H1 (cell line): ENCODE measurements around the gene PLCB1. TPM values are rescaled to one million over a fixed set of nuclear protein-coding genes. Genes with fewer than 3 reads are reported as not detected.

Experiments used
- CTCF ChIA-PET: fragments of 300-600 bp; sonication (Branson Sonifier 250); formaldehyde crosslinking; loops from one replicate; lab custom pipeline; 2021; ENCODE audit not compliant: partially characterized antibody; lab: Charles Lee
- POLR2A ChIA-PET: fragments of 300-600 bp; sonication (Branson Sonifier 250); formaldehyde crosslinking; loops from one replicate; lab custom pipeline; 2021; ENCODE audit warnings: inconsistent platforms; ENCODE audit not compliant: partially characterized antibody; lab: Charles Lee
- DNase-seq, 2 experiments: peaks; one replicate each; pipeline versions ENCODE4 v3.0.0 to v3.0.0-alpha.2; 2010 to 2022; ENCODE audit warnings: low spot score in 2 of 2, low read depth in 1 of 2, mixed read lengths in 1 of 2
- FAIRE-seq: peaks from 2 replicates; lab custom pipeline; 2011; peaks lifted over from hg19 to GRCh38; lab: Jason Lieb, UNC
- H2AFZ ChIP-seq: 2 replicates; pipeline ENCODE4 v1.8.1; 2012; ENCODE audit warnings: low read length, inconsistent platforms
- H2AK5ac ChIP-seq: 2 replicates; pipeline ENCODE4 v1.6.1; 2013; ENCODE audit warnings: low read depth, low read length
- H2BK120ac ChIP-seq: replicated peaks from 2 replicates; pipeline ENCODE3; 2013; ENCODE audit warnings: low read depth, low read length, inconsistent platforms
- H2BK12ac ChIP-seq: 2 replicates; pipeline ENCODE4 v1.6.1; 2013; ENCODE audit warnings: low read depth, low read length
- H2BK15ac ChIP-seq: 2 replicates; pipeline ENCODE4 v1.6.1; 2013; ENCODE audit warnings: low read length
- H2BK20ac ChIP-seq: 2 replicates; pipeline ENCODE4 v1.6.1; 2013; ENCODE audit warnings: low read length
- H2BK5ac ChIP-seq: 2 replicates; pipeline ENCODE4 v1.6.1; 2013; ENCODE audit warnings: low read depth, low read length
- H3K14ac ChIP-seq: 2 replicates; pipeline ENCODE4 v1.6.1; 2013; ENCODE audit warnings: inconsistent platforms; ENCODE audit not compliant: insufficient read length
- H3K18ac ChIP-seq: 2 replicates; pipeline ENCODE4 v1.6.1; 2013; ENCODE audit warnings: low read length; ENCODE audit errors: extremely low read depth
- H3K23ac ChIP-seq: 2 replicates; pipeline ENCODE4 v1.6.1; 2013; ENCODE audit warnings: inconsistent platforms; ENCODE audit not compliant: insufficient read length
- H3K23me2 ChIP-seq: 2 replicates; pipeline ENCODE4 v1.6.1; 2013; ENCODE audit warnings: low read depth, low read length
- H3K27ac ChIP-seq: 2 replicates; pipeline ENCODE4 v1.6.1; 2011; ENCODE audit warnings: low read depth, low read length, inconsistent platforms
- H3K27me3 ChIP-seq, 4 experiments: replicated peaks in 1 of 4; 1 replicate in 1 of 4; 2 replicates in 3 of 4; pipeline versions ENCODE4 v1.6.1 to v1.8.1; 2011 to 2013; ENCODE audit warnings: low read length in 3 of 4, mild to moderate bottlenecking in 3 of 4, inconsistent platforms in 2 of 4, mixed read lengths in 2 of 4, moderate library complexity in 1 of 4; ENCODE audit not compliant: control insufficient read depth in 3 of 4, insufficient read depth in 3 of 4; ENCODE audit errors: extremely low read depth in 1 of 4
- H3K36me3 ChIP-seq, 4 experiments: 2 replicates each; pipeline versions ENCODE4 v1.6.1 to v1.8.1; 2011 to 2013; ENCODE audit warnings: mild to moderate bottlenecking in 4 of 4, low read length in 3 of 4, moderate library complexity in 2 of 4, control low read depth in 1 of 4, inconsistent platforms in 1 of 4; ENCODE audit not compliant: insufficient read depth in 4 of 4, control insufficient read depth in 2 of 4
- H3K4ac ChIP-seq: replicated peaks from 2 replicates; pipeline ENCODE3; 2013; ENCODE audit warnings: low read length, low read depth, mixed read lengths, inconsistent platforms; ENCODE audit not compliant: insufficient read length
- H3K4me1 ChIP-seq, 4 experiments: replicated peaks in 1 of 4; 1 replicate in 1 of 4; 2 replicates in 3 of 4; pipeline versions ENCODE4 v1.6.1 to v1.8.1; 2011 to 2013; ENCODE audit warnings: low read length in 3 of 4, inconsistent platforms in 2 of 4, mixed read lengths in 1 of 4; ENCODE audit not compliant: insufficient read depth in 4 of 4, control insufficient read depth in 3 of 4
- H3K4me2 ChIP-seq, 2 experiments: 2 replicates each; pipeline versions ENCODE4 v1.6.1 to v1.8.1; 2011 to 2013; ENCODE audit warnings: low read depth in 2 of 2, low read length in 2 of 2, control low read depth in 1 of 2, inconsistent platforms in 1 of 2, mild to moderate bottlenecking in 1 of 2; ENCODE audit not compliant: insufficient read depth in 1 of 2
- H3K4me3 ChIP-seq, 4 experiments: fragments of 200-600, 300-600 bp in 1 of 4; sonication (generic), shearing (Covaris generic), sonication (Bioruptor Twin) in 1 of 4; 2 replicates each; pipeline versions ENCODE4 v1.5.1 to v1.8.1; 2011 to 2016; ENCODE audit warnings: low read length in 4 of 4, low read depth in 3 of 4, control low read depth in 2 of 4, inconsistent platforms in 2 of 4, mild to moderate bottlenecking in 2 of 4, mixed read lengths in 1 of 4, moderate library complexity in 1 of 4; ENCODE audit not compliant: insufficient read depth in 2 of 4; ENCODE audit errors: extremely low read depth in 1 of 4
- H3K56ac ChIP-seq: replicated peaks from 2 replicates; pipeline ENCODE3; 2013; ENCODE audit warnings: low read depth, mild to moderate bottlenecking, mixed read lengths, low read length, inconsistent platforms; ENCODE audit not compliant: insufficient read length
- H3K79me1 ChIP-seq: 2 replicates; pipeline ENCODE4 v1.6.1; 2013; ENCODE audit warnings: low read depth, low read length, control low read depth
- H3K79me2 ChIP-seq, 2 experiments: 2 replicates each; pipeline versions ENCODE4 v1.6.1 to v1.8.1; 2012 to 2013; ENCODE audit warnings: low read length in 2 of 2, mild to moderate bottlenecking in 2 of 2, inconsistent platforms in 1 of 2; ENCODE audit not compliant: insufficient read depth in 2 of 2, control insufficient read depth in 1 of 2
- H3K9ac ChIP-seq, 4 experiments: replicated peaks in 1 of 4; 1 replicate in 1 of 4; 2 replicates in 3 of 4; pipeline versions ENCODE4 v1.6.1 to v1.8.1; 2011 to 2013; ENCODE audit warnings: low read depth in 3 of 4, low read length in 3 of 4, control low read depth in 2 of 4, mild to moderate bottlenecking in 2 of 4, moderate library complexity in 2 of 4, inconsistent platforms in 1 of 4; ENCODE audit errors: extremely low read depth in 1 of 4
- H3K9me3 ChIP-seq, 2 experiments: 2 replicates each; pipeline versions ENCODE4 v1.6.1 to v1.8.1; 2012 to 2013; ENCODE audit warnings: mild to moderate bottlenecking in 2 of 2, moderate library complexity in 2 of 2, control low read depth in 1 of 2, inconsistent platforms in 1 of 2, low read depth in 1 of 2, low read length in 1 of 2, mixed read lengths in 1 of 2; ENCODE audit not compliant: insufficient read depth in 2 of 2
- H4K20me1 ChIP-seq, 2 experiments: replicated peaks in 1 of 2; 2 replicates each; pipeline versions ENCODE3 to v1.8.1; 2011 to 2013; ENCODE audit warnings: inconsistent platforms in 2 of 2, low read length in 2 of 2, mild to moderate bottlenecking in 1 of 2; ENCODE audit not compliant: insufficient read depth in 2 of 2, control insufficient read depth in 1 of 2
- H4K5ac ChIP-seq: 2 replicates; pipeline ENCODE4 v1.6.1; 2013; ENCODE audit warnings: low read length, low read depth, mixed read lengths, inconsistent platforms; ENCODE audit not compliant: insufficient read length
- H4K8ac ChIP-seq: 2 replicates; pipeline ENCODE4 v1.8.0; 2013; ENCODE audit warnings: mild to moderate bottlenecking, moderate library complexity, low read length, inconsistent platforms; ENCODE audit not compliant: insufficient read depth; ENCODE audit errors: extremely low read depth
- H4K91ac ChIP-seq: replicated peaks from 2 replicates; pipeline ENCODE3; 2013; ENCODE audit warnings: low read length, mixed read lengths, inconsistent platforms; ENCODE audit not compliant: insufficient read length
- CBX5 ChIP-seq: fragments of 300-800, 300-1000 bp; sonication (generic); IDR thresholded peaks from 2 replicates; pipeline ENCODE4 v1.7.1; 2016; ENCODE audit warnings: antibody characterized with exemption, low read length, low read depth
- CHD1 ChIP-seq: IDR thresholded peaks from 2 replicates; pipeline ENCODE4 v1.6.1; 2012; ENCODE audit warnings: low read depth, low read length, improper control_type of control experiment
- CREB1 ChIP-seq: IDR thresholded peaks from 2 replicates; pipeline ENCODE4 v1.6.1; 2012; ENCODE audit warnings: inconsistent platforms
- EGR1 ChIP-seq: IDR thresholded peaks from 2 replicates; pipeline ENCODE4 v1.6.1; 2011; ENCODE audit warnings: low read depth, low read length, borderline replicate concordance
- EP300 ChIP-seq, 2 experiments: IDR thresholded peaks; 1 replicate in 1 of 2; 2 replicates in 1 of 2; pipeline ENCODE4 v1.6.1; 2011 to 2012; ENCODE audit warnings: low read depth in 2 of 2, low read length in 2 of 2, mild to moderate bottlenecking in 2 of 2, borderline replicate concordance in 1 of 2, inconsistent platforms in 1 of 2, moderate library complexity in 1 of 2
- EZH2 ChIP-seq: fragments of 200-600 bp; sonication (generic); IDR thresholded peaks from 2 replicates; pipeline ENCODE4 v1.7.1; 2012; ENCODE audit warnings: low read depth, mild to moderate bottlenecking, moderate library complexity, low read length, inconsistent platforms; ENCODE audit not compliant: severe bottlenecking
- JUN ChIP-seq: IDR thresholded peaks from 2 replicates; pipeline ENCODE4 v1.6.1; 2011; ENCODE audit warnings: low read depth, mild to moderate bottlenecking, improper control_type of control experiment, low read length
- JUND ChIP-seq: IDR thresholded peaks from 2 replicates; pipeline ENCODE4 v1.6.1; 2011; ENCODE audit warnings: mild to moderate bottlenecking, improper control_type of control experiment, low read length
- KDM4A ChIP-seq: IDR thresholded peaks from one replicate; pipeline ENCODE4 v1.7.1; 2012; ENCODE audit warnings: low read depth, mild to moderate bottlenecking, moderate library complexity, low read length, inconsistent platforms; ENCODE audit not compliant: severe bottlenecking
- PHF8 ChIP-seq: fragments of 200-600 bp; sonication (generic); conservative IDR thresholded peaks from 2 replicates; pipeline ENCODE4 v1.7.1; 2012; ENCODE audit warnings: low read depth, mild to moderate bottlenecking, inconsistent platforms, low read length, moderate library complexity
- WGBS, 2 experiments: shearing (Covaris generic) in 1 of 2; methylation state at CpG; one replicate each; pipeline versions ENCODE4 v1.1.6 to v1.1.7; 2013 to 2015; ENCODE audit warnings: low lambda C conversion rate in 2 of 2, mixed read lengths in 2 of 2, inconsistent platforms in 1 of 2, low coverage in 1 of 2, missing lambda C conversion rate in 1 of 2; ENCODE audit not compliant: insufficient replicate concordance in 2 of 2, insufficient coverage in 1 of 2, insufficient read length in 1 of 2; ENCODE audit errors: extremely low coverage in 1 of 2, missing lambda C conversion rate in 1 of 2; 5-methylcytosine and 5-hydroxymethylcytosine counted together
- polyA plus RNA-seq, 7 experiments: library from polyadenylated mRNA; depleted of rRNA in 3 of 7; stranded (reverse) in 5 of 7; unstranded in 2 of 7; fragments of >200 nt in 5 of 7; fragments of 200-250 nt in 2 of 7; gene quantifications; 1 replicate in 5 of 7; 2 replicates in 1 of 7; 4 replicates in 1 of 7; pipeline versions ENCODE4 v1.2.1 to v1.2.3, GENCODE V29; 2011 to 2013; ENCODE audit warnings: missing spikeins in 2 of 7, mixed read lengths in 2 of 7
- total RNA-seq: library from RNA; stranded (reverse); fragmentation: NEBNext Ultra II Directional; extraction: Animal tissue kit (Norgen Biotek cat#: 25700); gene quantifications from 2 replicates; pipeline ENCODE4 v1.2.1, GENCODE V29; 2021
- TF ChIP-seq, protein P1 (sequence below): IDR thresholded peaks from 2 replicates; pipeline ENCODE4 v1.6.1; 2012; ENCODE audit warnings: inconsistent platforms
- TF ChIP-seq, protein P2 (sequence below), 3 experiments: IDR thresholded peaks; 1 replicate in 2 of 3; 2 replicates in 1 of 3; pipeline versions ENCODE4 v1.5.1 to v1.6.1; 2011; ENCODE audit warnings: low read length in 3 of 3, mild to moderate bottlenecking in 3 of 3, inconsistent platforms in 2 of 3, low read depth in 1 of 3, moderate library complexity in 1 of 3; ENCODE audit not compliant: insufficient read depth in 1 of 3; ENCODE audit errors: control extremely low read depth in 1 of 3

PLCB1 gene
- total and polyA plus RNA-seq, 2 of the 8 experiments (the other 6 are each of a cell fraction or from before 2014, with no cell fraction given), result 2.6 to 9.1 TPM

DNA sequence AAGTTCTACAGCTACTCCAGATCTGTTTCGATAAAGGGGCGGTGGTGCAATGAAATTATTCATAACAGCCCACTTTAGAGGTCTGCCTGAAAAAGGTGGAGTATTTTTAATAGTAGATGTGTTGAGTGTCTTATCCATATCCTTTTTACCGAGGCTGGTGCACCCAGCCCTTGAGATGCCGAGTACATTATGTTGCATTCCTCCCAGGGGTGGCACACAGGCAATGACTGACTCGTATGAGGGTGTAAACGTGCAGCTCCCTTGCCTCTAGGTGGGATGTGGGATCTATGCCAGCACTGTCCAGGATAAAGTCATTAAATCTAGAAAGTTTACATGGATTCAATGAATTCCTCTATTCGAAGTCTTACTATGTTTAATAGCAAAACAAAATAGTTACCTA lies 355.6 kb downstream of the PLCB1 start:
- Histone ChIP-seq H3K79me1 (no peaks in the 10 kb centered on the region; the same call in 1 of the 2 replicates), H3K9me3 (no peaks in the 10 kb centered on the region), H2AK5ac (no peak overlapping the region), H3K4me1 (0 out of 7 replicates have a peak, but pooled peaks cover 0 to 2% (median 0%) of the 10 kb centered on the region in 4 experiments), H2BK120ac (no peak overlapping the region), H3K23ac (no peak overlapping the region), H4K20me1 (no peaks in the 10 kb centered on the region), H3K27me3 (no peaks in the 10 kb centered on the region), H3K36me3 (no peaks in the 10 kb centered on the region), H2BK5ac (no peak overlapping the region), H3K4ac (no peak overlapping the region), H3K9ac (no peak overlapping the region), H4K91ac (no peak overlapping the region), H3K4me2 (no peak overlapping the region), H2BK12ac (no peak overlapping the region), H2BK15ac (no peak overlapping the region), H3K56ac (no peak overlapping the region), H3K27ac (no peak overlapping the region), H2BK20ac (no peak overlapping the region), H3K23me2 (peaks cover 2% of the 10 kb centered on the region; the same call in 1 of the 2 replicates), H3K4me3 (no peak overlapping the region), H2AFZ (no peak overlapping the region), H3K18ac (no peak overlapping the region), H4K8ac (no peak overlapping the region), H3K14ac (no peak overlapping the region), H3K79me2 (no peaks in the 10 kb centered on the region), H4K5ac (no peak overlapping the region)
- DNase-seq (no peak), FAIRE-seq (no peak)
- ChIA-PET POLR2A (no interaction called here), CTCF (no interaction called here)
- WGBS, 2 experiments, result 90% methylated on average over 7 of the region's 7 CpGs; no CpG with 5 or more reads in 1 of the 2 experiments
- TF ChIP-seq JUND, result no peak
- no peak for TF ChIP-seq JUN
- no peak for TF ChIP-seq KDM4A
- TF ChIP-seq, protein P1, sequence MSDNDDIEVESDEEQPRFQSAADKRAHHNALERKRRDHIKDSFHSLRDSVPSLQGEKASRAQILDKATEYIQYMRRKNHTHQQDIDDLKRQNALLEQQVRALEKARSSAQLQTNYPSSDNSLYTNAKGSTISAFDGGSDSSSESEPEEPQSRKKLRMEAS, result no peak
- TF ChIP-seq, protein P2, sequence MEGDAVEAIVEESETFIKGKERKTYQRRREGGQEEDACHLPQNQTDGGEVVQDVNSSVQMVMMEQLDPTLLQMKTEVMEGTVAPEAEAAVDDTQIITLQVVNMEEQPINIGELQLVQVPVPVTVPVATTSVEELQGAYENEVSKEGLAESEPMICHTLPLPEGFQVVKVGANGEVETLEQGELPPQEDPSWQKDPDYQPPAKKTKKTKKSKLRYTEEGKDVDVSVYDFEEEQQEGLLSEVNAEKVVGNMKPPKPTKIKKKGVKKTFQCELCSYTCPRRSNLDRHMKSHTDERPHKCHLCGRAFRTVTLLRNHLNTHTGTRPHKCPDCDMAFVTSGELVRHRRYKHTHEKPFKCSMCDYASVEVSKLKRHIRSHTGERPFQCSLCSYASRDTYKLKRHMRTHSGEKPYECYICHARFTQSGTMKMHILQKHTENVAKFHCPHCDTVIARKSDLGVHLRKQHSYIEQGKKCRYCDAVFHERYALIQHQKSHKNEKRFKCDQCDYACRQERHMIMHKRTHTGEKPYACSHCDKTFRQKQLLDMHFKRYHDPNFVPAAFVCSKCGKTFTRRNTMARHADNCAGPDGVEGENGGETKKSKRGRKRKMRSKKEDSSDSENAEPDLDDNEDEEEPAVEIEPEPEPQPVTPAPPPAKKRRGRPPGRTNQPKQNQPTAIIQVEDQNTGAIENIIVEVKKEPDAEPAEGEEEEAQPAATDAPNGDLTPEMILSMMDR (IDR thresholded peaks at IDR 0.05; ENCODE audit: control extremely low read depth in 1 of 3, insufficient read depth in 1 of 3, low read depth in 1 of 3, low read length in 3 of 3), result no peak
- TF ChIP-seq CHD1, result no peak
- TF ChIP-seq EZH2, result no peak
- TF ChIP-seq EP300 (IDR thresholded peaks at IDR 0.05; ENCODE audit: borderline replicate concordance in 1 of 2, low read depth in 2 of 2, low read length in 2 of 2), result no peak
- no peak for TF ChIP-seq PHF8
- no peak for TF ChIP-seq EGR1
- no peak for TF ChIP-seq CBX5
- TF ChIP-seq CREB1, result no peak
